Thyroid gland (tissue), 4 donors: ENCODE data around the gene CBLN1.

ENCODE experiments used
- POLR2A ChIP-seq, 2 donors: fragments of 450-650 bp; IDR thresholded peaks; one replicate each; pipeline ENCODE4 v1.6.1; 2017; ENCODE audit warnings: antibody characterized with exemption in 2 of 2, mild to moderate bottlenecking in 2 of 2, moderate library complexity in 1 of 2
- TF ChIP-seq, protein P1 (sequence below), 6 experiments: fragments of 200-600 bp in 3 of 6; fragments of 450-650 bp in 3 of 6; sonication (generic) in 3 of 6; IDR thresholded peaks; one replicate each; pipeline ENCODE4 v1.5.1; 2016 to 2019; ENCODE audit warnings: antibody characterized with exemption in 6 of 6, mild to moderate bottlenecking in 2 of 6, inconsistent platforms in 1 of 6, moderate library complexity in 1 of 6

DNA sequence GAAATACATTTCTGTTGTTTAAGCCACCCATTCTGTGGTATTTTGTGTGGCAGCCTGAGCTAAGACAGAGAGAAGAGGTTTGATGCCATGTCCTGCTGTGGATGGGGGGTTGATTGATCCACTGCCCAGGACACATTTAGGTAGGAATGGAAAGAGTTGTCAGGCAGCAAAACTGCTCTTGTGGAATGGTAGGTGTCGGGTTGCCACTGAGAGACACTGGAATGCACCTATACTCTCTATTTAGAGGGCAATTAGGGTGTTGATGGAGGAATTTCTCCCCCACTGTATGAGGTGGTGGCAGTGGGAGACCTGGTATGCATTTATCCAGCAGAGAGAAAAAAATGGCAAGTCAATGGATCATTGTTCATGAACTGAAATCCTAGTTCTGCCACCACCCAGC, 30.9 kb downstream of the CBLN1 start:
- TF ChIP-seq, protein P1, sequence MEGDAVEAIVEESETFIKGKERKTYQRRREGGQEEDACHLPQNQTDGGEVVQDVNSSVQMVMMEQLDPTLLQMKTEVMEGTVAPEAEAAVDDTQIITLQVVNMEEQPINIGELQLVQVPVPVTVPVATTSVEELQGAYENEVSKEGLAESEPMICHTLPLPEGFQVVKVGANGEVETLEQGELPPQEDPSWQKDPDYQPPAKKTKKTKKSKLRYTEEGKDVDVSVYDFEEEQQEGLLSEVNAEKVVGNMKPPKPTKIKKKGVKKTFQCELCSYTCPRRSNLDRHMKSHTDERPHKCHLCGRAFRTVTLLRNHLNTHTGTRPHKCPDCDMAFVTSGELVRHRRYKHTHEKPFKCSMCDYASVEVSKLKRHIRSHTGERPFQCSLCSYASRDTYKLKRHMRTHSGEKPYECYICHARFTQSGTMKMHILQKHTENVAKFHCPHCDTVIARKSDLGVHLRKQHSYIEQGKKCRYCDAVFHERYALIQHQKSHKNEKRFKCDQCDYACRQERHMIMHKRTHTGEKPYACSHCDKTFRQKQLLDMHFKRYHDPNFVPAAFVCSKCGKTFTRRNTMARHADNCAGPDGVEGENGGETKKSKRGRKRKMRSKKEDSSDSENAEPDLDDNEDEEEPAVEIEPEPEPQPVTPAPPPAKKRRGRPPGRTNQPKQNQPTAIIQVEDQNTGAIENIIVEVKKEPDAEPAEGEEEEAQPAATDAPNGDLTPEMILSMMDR (IDR thresholded peaks at IDR 0.05) = no peak
- TF ChIP-seq POLR2A (IDR thresholded peaks at IDR 0.05) = no peak
